Panc1 (cell line): ENCODE measurements around the gene TMEM217. TPM values are rescaled to one million over a fixed set of nuclear protein-coding genes. Genes with fewer than 3 reads are reported as not detected.

Experiments
- ATAC-seq: fragments of 200-7000 bp; cut with Tn5 transposase; 2 replicates; pipeline ENCODE4 v1.9.1; 2020; ENCODE audit warnings: mild to moderate bottlenecking, moderate library complexity
- BruUV-seq: library from RNA; stranded (reverse); fragments of 400-500 nt; replicated peaks from 2 replicates; lab custom pipeline; 2021; lab: Mats Ljungman, UMichigan
- CTCF ChIA-PET: fragments of 300-600 bp; sonication (Branson Sonifier 250); formaldehyde crosslinking; loops from one replicate; lab custom pipeline; 2022; ENCODE audit warnings: antibody characterized with exemption; lab: Charles Lee
- POLR2A ChIA-PET: fragments of 300-600 bp; sonication (Branson Sonifier 250); formaldehyde crosslinking; loops from one replicate; lab custom pipeline; 2022; ENCODE audit warnings: antibody characterized with exemption; lab: Charles Lee
- DNase-seq: peaks from one replicate; pipeline ENCODE4 v3.0.0-alpha.2; 2010; ENCODE audit warnings: low read depth, low spot score
- H3K27ac ChIP-seq: 2 replicates; pipeline ENCODE4 v1.5.1; 2011; ENCODE audit warnings: mild to moderate bottlenecking, low read length, inconsistent platforms
- H3K27me3 ChIP-seq: fragments of 200-500 bp; sonication (Bioruptor generic); 2 replicates; pipeline ENCODE4 v1.6.0; 2014; ENCODE audit warnings: low read length, inconsistent platforms; ENCODE audit not compliant: control insufficient read depth, insufficient read depth
- H3K36me3 ChIP-seq: fragments of 200-500 bp; sonication (Bioruptor generic); 2 replicates; pipeline ENCODE4 v1.5.1; 2014; ENCODE audit warnings: inconsistent platforms, mild to moderate bottlenecking, low read length, moderate library complexity; ENCODE audit not compliant: control insufficient read depth, insufficient read depth
- H3K4me1 ChIP-seq: 2 replicates; pipeline ENCODE4 v1.5.1; 2011; ENCODE audit warnings: inconsistent platforms, mild to moderate bottlenecking, low read length, moderate library complexity; ENCODE audit not compliant: control insufficient read depth, insufficient read depth
- H3K4me3 ChIP-seq, 2 experiments: 2 replicates each; pipeline ENCODE4 v1.5.1; 2011 to 2012; ENCODE audit warnings: low read depth in 2 of 2, low read length in 2 of 2, mild to moderate bottlenecking in 2 of 2, inconsistent platforms in 1 of 2, moderate library complexity in 1 of 2
- H3K9me3 ChIP-seq: fragments of 200-500 bp; sonication (Bioruptor generic); 2 replicates; pipeline ENCODE4 v1.5.1; 2014; ENCODE audit warnings: low read depth, mild to moderate bottlenecking, inconsistent platforms, low read length, moderate library complexity; ENCODE audit not compliant: control insufficient read depth, insufficient read depth
- POLR2AphosphoS5 ChIP-seq: IDR thresholded peaks from 2 replicates; pipeline ENCODE4 v1.6.1; 2012; ENCODE audit warnings: mild to moderate bottlenecking, low read depth, low read length, moderate library complexity
- SIN3A ChIP-seq: IDR thresholded peaks from 2 replicates; pipeline ENCODE4 v1.6.1; 2012; ENCODE audit warnings: low read depth, mild to moderate bottlenecking, low read length, moderate library complexity, borderline replicate concordance; ENCODE audit not compliant: insufficient read depth
- TCF7L2 ChIP-seq: IDR thresholded peaks from 2 replicates; pipeline ENCODE4 v1.6.1; 2011; ENCODE audit warnings: mild to moderate bottlenecking, low read depth, low read length, inconsistent platforms
- in situ Hi-C: cut with HindIII; loops from 2 replicates; pipeline ENCODE4 v1.10.0; 2016; ENCODE audit warnings: low sequenced_read_pairs, low pct_unique_long_range_greater_than_20kb
- intact Hi-C: fragments of 100-400 bp; cut with micrococcal nuclease; formaldehyde crosslinking; loops from one replicate; pipeline ENCODE4 v1.10.0; 2022; ENCODE audit not compliant: unreplicated experiment
- total RNA-seq: library from RNA; stranded (reverse); gene quantifications from one replicate; pipeline ENCODE4 v1.2.1, GENCODE V29; 2021; ENCODE audit not compliant: unreplicated experiment
- TF ChIP-seq, protein P1 (sequence below), 2 experiments: IDR thresholded peaks; 2 replicates each; pipeline ENCODE4 v1.6.1; 2011 to 2012; ENCODE audit warnings: low read depth in 2 of 2, control low read depth in 1 of 2, low read length in 1 of 2, mild to moderate bottlenecking in 1 of 2, moderate library complexity in 1 of 2; ENCODE audit not compliant: insufficient read depth in 1 of 2
- TF ChIP-seq, protein P2 (sequence below): fragments of 450-650 bp; IDR thresholded peaks from 2 replicates; pipeline ENCODE4 v1.5.1; 2017; ENCODE audit warnings: mild to moderate bottlenecking

Gene TMEM217
- total RNA-seq, 1 experiment from 2014 or later, result 4.0 TPM

DNA sequence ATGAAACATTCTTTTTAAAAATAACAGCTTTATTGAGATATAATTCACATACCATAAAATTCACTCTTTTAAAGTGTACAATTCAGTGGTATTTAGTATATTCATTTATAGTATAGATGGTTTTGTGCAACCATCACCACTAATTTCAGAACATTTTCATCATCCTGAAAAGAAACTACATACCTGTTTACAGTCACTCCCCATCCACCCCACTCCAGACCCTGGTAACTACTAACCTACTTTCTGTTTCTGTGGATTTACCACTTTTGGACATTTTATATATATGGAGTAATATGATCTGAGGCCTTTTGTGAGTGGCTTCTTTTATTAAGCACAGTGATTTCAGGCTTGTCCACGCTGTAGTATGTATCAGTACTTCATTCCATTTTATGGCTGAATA, 2.5 kb upstream of the TMEM217 start:
- ChIA-PET CTCF (no interaction called here), POLR2A (no interaction called here)
- no peak overlapping the region for H3K4me3 ChIP-seq
- TF ChIP-seq, protein P1, sequence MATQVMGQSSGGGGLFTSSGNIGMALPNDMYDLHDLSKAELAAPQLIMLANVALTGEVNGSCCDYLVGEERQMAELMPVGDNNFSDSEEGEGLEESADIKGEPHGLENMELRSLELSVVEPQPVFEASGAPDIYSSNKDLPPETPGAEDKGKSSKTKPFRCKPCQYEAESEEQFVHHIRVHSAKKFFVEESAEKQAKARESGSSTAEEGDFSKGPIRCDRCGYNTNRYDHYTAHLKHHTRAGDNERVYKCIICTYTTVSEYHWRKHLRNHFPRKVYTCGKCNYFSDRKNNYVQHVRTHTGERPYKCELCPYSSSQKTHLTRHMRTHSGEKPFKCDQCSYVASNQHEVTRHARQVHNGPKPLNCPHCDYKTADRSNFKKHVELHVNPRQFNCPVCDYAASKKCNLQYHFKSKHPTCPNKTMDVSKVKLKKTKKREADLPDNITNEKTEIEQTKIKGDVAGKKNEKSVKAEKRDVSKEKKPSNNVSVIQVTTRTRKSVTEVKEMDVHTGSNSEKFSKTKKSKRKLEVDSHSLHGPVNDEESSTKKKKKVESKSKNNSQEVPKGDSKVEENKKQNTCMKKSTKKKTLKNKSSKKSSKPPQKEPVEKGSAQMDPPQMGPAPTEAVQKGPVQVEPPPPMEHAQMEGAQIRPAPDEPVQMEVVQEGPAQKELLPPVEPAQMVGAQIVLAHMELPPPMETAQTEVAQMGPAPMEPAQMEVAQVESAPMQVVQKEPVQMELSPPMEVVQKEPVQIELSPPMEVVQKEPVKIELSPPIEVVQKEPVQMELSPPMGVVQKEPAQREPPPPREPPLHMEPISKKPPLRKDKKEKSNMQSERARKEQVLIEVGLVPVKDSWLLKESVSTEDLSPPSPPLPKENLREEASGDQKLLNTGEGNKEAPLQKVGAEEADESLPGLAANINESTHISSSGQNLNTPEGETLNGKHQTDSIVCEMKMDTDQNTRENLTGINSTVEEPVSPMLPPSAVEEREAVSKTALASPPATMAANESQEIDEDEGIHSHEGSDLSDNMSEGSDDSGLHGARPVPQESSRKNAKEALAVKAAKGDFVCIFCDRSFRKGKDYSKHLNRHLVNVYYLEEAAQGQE (IDR thresholded peaks at IDR 0.05; ENCODE audit: insufficient read depth in 1 of 2, low read depth in 2 of 2, low read length in 1 of 2), result no peak
- TF ChIP-seq, protein P2, sequence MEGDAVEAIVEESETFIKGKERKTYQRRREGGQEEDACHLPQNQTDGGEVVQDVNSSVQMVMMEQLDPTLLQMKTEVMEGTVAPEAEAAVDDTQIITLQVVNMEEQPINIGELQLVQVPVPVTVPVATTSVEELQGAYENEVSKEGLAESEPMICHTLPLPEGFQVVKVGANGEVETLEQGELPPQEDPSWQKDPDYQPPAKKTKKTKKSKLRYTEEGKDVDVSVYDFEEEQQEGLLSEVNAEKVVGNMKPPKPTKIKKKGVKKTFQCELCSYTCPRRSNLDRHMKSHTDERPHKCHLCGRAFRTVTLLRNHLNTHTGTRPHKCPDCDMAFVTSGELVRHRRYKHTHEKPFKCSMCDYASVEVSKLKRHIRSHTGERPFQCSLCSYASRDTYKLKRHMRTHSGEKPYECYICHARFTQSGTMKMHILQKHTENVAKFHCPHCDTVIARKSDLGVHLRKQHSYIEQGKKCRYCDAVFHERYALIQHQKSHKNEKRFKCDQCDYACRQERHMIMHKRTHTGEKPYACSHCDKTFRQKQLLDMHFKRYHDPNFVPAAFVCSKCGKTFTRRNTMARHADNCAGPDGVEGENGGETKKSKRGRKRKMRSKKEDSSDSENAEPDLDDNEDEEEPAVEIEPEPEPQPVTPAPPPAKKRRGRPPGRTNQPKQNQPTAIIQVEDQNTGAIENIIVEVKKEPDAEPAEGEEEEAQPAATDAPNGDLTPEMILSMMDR, result no peak
- TF ChIP-seq POLR2AphosphoS5 (no peak), TCF7L2 (no peak), SIN3A (no peak)
- ATAC-seq (no peak), DNase-seq (no peak)
- no peaks in the 10 kb centered on the region for H3K9me3 ChIP-seq
- in situ Hi-C loops, result no loop called here
- intact Hi-C loops, result no loop called here
- H3K27me3 ChIP-seq, result no peaks in the 10 kb centered on the region
- no peaks in the 10 kb centered on the region; the same call in 1 of the 2 replicates for H3K36me3 ChIP-seq
- no peak overlapping the region for H3K27ac ChIP-seq
- H3K4me1 ChIP-seq, result peaks cover 9% of the 10 kb centered on the region; the same call in 1 of the 2 replicates
- BruUV-seq, result no TSS peak

DNA sequence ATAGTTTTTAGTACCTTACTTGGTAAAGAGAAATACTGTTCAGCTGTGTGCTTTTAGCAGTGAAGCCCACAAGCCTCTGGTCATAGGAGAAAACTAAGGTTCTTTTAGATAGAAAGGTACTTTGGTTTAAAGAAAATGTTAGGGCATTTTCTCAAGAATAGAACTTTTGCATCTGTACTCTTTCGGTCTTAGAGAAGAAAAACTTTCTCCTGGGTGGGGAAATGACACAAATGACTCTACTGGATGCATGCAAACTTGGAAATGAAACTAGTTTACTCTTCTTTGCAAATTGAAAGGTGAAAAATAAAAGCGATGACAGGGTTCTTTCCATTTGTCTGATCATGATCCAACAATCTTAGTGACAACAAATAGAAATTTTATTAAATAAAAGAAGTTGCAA, 2.1 kb upstream of the TMEM217 start:
- BruUV-seq, result no TSS peak
- POLR2A ChIA-PET, result no interaction called here
- peaks cover 9% of the 10 kb centered on the region; the same call in 1 of the 2 replicates for H3K4me1 ChIP-seq
- in situ Hi-C loops, result no loop called here
- H3K4me3 ChIP-seq, result no peak overlapping the region
- DNase-seq (no peak), ATAC-seq (no peak)
- TF ChIP-seq, protein P2, result no peak
- CTCF ChIA-PET, result no interaction called here
- H3K36me3 ChIP-seq, result no peaks in the 10 kb centered on the region; the same call in 1 of the 2 replicates
- no peak overlapping the region for H3K27ac ChIP-seq
- no peaks in the 10 kb centered on the region for H3K27me3 ChIP-seq
- no peaks in the 10 kb centered on the region for H3K9me3 ChIP-seq
- intact Hi-C loops, result no loop called here
